ENCODE measurements around the gene POLR2L. TPM values are rescaled to one million over a fixed set of nuclear protein-coding genes. Genes with fewer than 3 reads are reported as not detected.
A peak's percentile ranks its signal among the peaks of the same experiment; 100 is the strongest.

Gene POLR2L
- total and polyA plus RNA-seq, 2 of the 13 experiments (the other 11 are each of a cell fraction or from before 2014, with no cell fraction given) = 104 to 114 TPM

- no peaks in the 10 kb centered on the region; a peak in 1 of 5 replicates for H3K27me3 ChIP-seq (ENCODE audit: control insufficient read depth in 1 of 2, insufficient read depth in 2 of 2, low read length in 2 of 2)
- H3K27ac ChIP-seq (ENCODE audit: extremely low read length, insufficient read depth, low read length) = peak overlapping the region; percentile 92
- WGBS (ENCODE audit: low lambda C conversion rate) = 3% methylated on average over 14 of the region's 96 CpGs
- H4K20me1 ChIP-seq (ENCODE audit: insufficient read depth, low read length) = peaks cover 20% of the 10 kb centered on the region
- in situ Hi-C loops (cut with HindIII; ENCODE audit: extremely low pct_ligation_motif_present, low pct_unique_long_range_greater_than_20kb) (no loop called here), intact Hi-C loops (cut with micrococcal nuclease; ENCODE audit: unreplicated experiment) (no loop called here)
- peak; percentile 61 for ATAC-seq
- H2AFZ ChIP-seq (ENCODE audit: low read length) = no peak overlapping the region
- H3K9me3 ChIP-seq (ENCODE audit: low read length) = no peaks in the 10 kb centered on the region
- peak overlapping the region; percentile 98 for H3K4me2 ChIP-seq (ENCODE audit: low read depth, low read length)
- peaks cover 24% of the 10 kb centered on the region for H3K4me1 ChIP-seq (ENCODE audit: insufficient read depth, low read length)
- DNase-seq (ENCODE audit: low spot score) = peak; percentile 77
- H3K79me2 ChIP-seq (ENCODE audit: insufficient read depth, low read length) = peaks cover 20% of the 10 kb centered on the region
- ChIA-PET POLR2A (interaction anchor here (0.7 to 9.2 kb wide), 27 partner anchors 9 to 443 kb away, joined by 3 to 264 read pairs (median 5); partner anchors contain the start of genes CD151, CHID1, CRACR2B and DEAF1), CTCF (ENCODE audit: low intra/inter-chr PET ratio, low total read pairs) (no interaction called here)
- peak overlapping the region; percentile 80 to 98 (median 94) for H3K4me3 ChIP-seq (replicated peaks in 1 of 3; ENCODE audit: insufficient read depth in 1 of 3, low read depth in 2 of 3, low read length in 3 of 3)
- peaks cover 7 to 13% of the 10 kb centered on the region in 2 experiments; a peak in 4 of 5 replicates for H3K36me3 ChIP-seq (replicated peaks in 1 of 2; ENCODE audit: control insufficient read depth in 1 of 2, insufficient read depth in 2 of 2, low read length in 2 of 2)
- no TSS peak for BruUV-seq (replicated peaks)
- peak overlapping the region; percentile 92 for H3K9ac ChIP-seq (ENCODE audit: insufficient read depth, low read depth, low read length)
- no peak for FAIRE-seq
- no peak for TF ChIP-seq REL (CRISPR knock-in tag; conservative IDR thresholded peaks at IDR 0.05)
- TF ChIP-seq MED1 (CRISPR knock-in tag; IDR thresholded peaks at IDR 0.05) = 0 out of 2 replicates have a peak, but pooled peaks have one; percentile 20
- peak; percentile 87 for TF ChIP-seq SP4 (CRISPR knock-in tag; IDR thresholded peaks at IDR 0.05)
- TF ChIP-seq ZXDC (CRISPR knock-in tag; IDR thresholded peaks at IDR 0.05) = 0 out of 2 replicates have a peak, but pooled peaks have one; percentile 34
- no peak for TF ChIP-seq SIX4 (CRISPR knock-in tag; IDR thresholded peaks at IDR 0.05)
- 0 out of 2 replicates have a peak, but pooled peaks have one; percentile 25 for TF ChIP-seq ETV6 (CRISPR knock-in tag; conservative IDR thresholded peaks at IDR 0.05)
- 0 out of 2 replicates have a peak, but pooled peaks have one; percentile 29 for TF ChIP-seq SMYD3 (CRISPR knock-in tag; IDR thresholded peaks at IDR 0.05)
- peak; percentile 55 for TF ChIP-seq ZNF883 (CRISPR knock-in tag; IDR thresholded peaks at IDR 0.05; ENCODE audit: not compliant biosample characterization)
- peak; percentile 41; the same call in 1 of the 2 replicates for TF ChIP-seq DZIP1 (CRISPR knock-in tag; IDR thresholded peaks at IDR 0.05)
- peak; percentile 64; the same call in 1 of the 2 replicates for TF ChIP-seq NR2C2 (CRISPR knock-in tag; IDR thresholded peaks at IDR 0.05; ENCODE audit: borderline replicate concordance)
- no peak for TF ChIP-seq RELA (CRISPR knock-in tag; IDR thresholded peaks at IDR 0.05)
- TF ChIP-seq BRCA1 (CRISPR knock-in tag; IDR thresholded peaks at IDR 0.05) = no peak
- no peak for TF ChIP-seq ZBTB37 (CRISPR knock-in tag; IDR thresholded peaks at IDR 0.05)
- no peak for TF ChIP-seq ZNF335 (CRISPR knock-in tag; IDR thresholded peaks at IDR 0.05)
- 0 out of 2 replicates have a peak, but pooled peaks have one; percentile 76 for TF ChIP-seq ZNF383 (CRISPR knock-in tag; IDR thresholded peaks at IDR 0.05; ENCODE audit: borderline replicate concordance)
- 0 out of 2 replicates have a peak, but pooled peaks have one; percentile 61 for TF ChIP-seq ZNF749 (CRISPR knock-in tag; IDR thresholded peaks at IDR 0.05; ENCODE audit: borderline replicate concordance)
- 0 out of 2 replicates have a peak, but pooled peaks have one; percentile 3 for TF ChIP-seq ZNF589 (CRISPR knock-in tag; conservative IDR thresholded peaks at IDR 0.05)
Measured at GRCh38 chr11:819129-819931, 23.0 kb downstream of the POLR2L start.
